ENCODE measurements around the gene GABBR2.

Gene GABBR2

DNA sequence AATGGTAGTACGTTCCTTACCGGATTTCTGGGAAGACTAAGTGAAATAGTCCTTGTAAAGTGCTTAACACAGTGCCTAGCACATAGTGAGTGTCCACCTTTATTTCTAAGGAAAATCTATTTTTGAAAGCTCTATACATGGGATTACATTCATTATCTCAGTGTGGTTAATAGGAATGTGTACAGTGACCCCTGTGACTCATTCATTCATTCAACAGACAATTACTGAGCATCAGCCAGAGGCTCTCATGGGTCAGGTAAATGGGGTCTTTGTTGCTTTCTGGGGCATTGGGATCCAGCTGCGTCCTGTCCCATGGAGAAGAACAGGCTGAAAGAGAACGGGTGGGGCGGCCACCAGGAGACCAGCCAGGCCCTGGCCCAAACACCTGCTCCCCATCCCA lies 227.1 kb downstream of the GABBR2 start:
- no peak overlapping the region for H3K4me3 ChIP-seq (ENCODE audit: low read depth, low read length)
- TF ChIP-seq, protein P1, sequence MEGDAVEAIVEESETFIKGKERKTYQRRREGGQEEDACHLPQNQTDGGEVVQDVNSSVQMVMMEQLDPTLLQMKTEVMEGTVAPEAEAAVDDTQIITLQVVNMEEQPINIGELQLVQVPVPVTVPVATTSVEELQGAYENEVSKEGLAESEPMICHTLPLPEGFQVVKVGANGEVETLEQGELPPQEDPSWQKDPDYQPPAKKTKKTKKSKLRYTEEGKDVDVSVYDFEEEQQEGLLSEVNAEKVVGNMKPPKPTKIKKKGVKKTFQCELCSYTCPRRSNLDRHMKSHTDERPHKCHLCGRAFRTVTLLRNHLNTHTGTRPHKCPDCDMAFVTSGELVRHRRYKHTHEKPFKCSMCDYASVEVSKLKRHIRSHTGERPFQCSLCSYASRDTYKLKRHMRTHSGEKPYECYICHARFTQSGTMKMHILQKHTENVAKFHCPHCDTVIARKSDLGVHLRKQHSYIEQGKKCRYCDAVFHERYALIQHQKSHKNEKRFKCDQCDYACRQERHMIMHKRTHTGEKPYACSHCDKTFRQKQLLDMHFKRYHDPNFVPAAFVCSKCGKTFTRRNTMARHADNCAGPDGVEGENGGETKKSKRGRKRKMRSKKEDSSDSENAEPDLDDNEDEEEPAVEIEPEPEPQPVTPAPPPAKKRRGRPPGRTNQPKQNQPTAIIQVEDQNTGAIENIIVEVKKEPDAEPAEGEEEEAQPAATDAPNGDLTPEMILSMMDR (IDR thresholded peaks at IDR 0.05; ENCODE audit: low read depth, low read length, missing control alignments): no peak
- no peak for DNase-seq (ENCODE audit: low read depth)

DNA sequence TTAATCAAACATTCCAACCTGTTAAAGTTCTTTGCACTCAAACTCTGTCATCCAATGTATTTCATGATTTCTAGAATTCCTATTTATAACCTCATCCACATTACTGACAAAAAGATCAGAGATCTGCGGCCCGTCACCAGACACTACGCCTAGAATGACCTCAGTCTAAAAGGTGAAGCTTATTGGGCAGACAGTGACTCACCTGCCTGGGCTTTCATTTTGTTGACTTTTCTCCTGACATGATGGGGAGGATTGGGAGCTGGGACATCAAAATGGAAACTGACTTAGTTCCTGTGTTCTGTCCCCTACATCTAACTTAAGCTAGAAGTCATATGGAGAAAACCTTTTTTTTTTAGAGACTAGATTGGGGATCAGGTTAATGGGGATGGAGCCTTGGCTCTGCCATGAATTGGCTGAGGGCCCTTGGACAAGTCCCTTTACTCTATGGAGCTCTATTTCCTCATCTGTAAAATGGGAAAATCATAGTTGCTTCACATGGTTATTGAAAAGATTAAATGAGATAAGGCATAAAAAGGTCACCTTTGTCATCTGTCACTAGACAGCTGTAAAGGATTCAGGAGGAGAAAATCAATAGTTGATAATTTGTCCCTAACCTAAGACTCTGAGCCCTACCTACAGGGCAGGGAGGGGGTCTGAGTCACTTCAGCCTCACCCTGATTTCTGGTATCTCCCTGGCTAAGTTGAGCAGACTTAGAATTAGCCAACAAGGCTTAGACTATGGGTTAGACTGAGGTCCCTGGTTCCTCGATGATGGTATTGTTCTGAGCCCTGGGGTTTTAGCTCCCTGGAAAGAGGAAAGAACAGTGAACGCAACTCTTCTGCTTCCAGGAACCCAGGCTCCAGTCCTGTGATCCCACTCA lies 228.5 kb downstream of the GABBR2 start:
- TF ChIP-seq, protein P1 (IDR thresholded peaks at IDR 0.05; ENCODE audit: low read depth, low read length, missing control alignments): no peak
- no peak overlapping the region for H3K4me3 ChIP-seq (ENCODE audit: low read depth, low read length)
- no peak for DNase-seq (ENCODE audit: low read depth)

DNA sequence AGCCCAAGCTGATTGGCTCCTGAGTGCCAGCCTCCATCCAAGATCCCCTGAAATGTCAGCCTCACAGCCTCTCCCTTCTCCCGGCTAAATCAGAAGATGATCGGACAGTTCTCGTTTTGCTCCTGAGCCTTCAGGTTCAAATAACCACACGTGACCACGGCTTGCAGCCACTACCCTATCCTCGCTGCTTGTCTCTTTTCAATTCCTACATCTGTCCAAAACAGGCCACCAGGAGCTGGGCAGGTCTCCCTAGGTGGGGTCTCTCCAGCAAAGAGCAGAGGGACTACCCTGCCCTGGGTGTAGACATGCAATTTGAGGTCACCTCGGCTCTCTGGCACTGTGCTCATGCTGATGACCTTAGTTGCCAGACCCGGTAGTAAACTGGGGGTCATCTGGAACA lies 229.3 kb downstream of the GABBR2 start:
- TF ChIP-seq, protein P1 (IDR thresholded peaks at IDR 0.05; ENCODE audit: low read depth, low read length, missing control alignments): no peak
- DNase-seq (ENCODE audit: low read depth): no peak
- H3K4me3 ChIP-seq (ENCODE audit: low read depth, low read length): no peak overlapping the region

DNA sequence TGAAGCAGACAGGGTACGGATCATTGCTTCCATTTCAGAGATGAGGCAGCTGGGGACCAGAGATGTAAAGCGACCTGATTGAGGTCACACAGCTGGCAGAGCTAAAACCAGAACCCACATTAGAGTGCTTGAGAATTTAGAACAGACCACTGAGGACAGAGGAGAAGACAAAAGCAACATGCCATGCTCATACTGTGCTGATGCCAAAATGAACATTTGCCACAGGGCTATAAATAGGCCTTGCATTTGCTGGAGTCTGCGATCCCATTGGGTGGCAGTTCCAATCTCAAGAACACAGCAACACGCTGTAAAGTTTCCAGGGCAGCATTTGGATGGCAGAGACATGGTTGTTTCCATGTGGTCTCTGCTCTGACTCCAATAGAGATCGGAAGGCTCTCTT lies 230.9 kb downstream of the GABBR2 start:
- H3K4me3 ChIP-seq (ENCODE audit: low read depth, low read length): no peak overlapping the region
- DNase-seq (ENCODE audit: low read depth): no peak
- TF ChIP-seq, protein P1 (IDR thresholded peaks at IDR 0.05; ENCODE audit: low read depth, low read length, missing control alignments): no peak

DNA sequence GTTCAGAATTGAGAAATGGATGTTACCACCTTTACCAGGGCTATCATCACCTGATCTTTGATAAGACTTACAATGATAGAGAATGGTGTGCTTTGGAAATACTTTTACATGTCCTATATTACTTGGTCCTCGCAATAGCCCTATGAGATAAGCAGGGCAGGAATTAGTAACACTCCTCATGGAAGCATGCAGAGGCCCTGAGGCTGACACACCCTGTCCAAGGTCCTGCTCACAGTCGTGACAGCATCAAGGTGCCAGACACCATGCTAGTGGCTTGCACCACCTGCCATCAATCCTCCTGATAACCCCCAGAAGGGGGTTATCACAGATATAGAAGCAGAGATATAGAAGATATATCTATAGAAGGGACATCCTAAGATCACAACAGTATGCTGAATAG lies 236.5 kb downstream of the GABBR2 start:
- DNase-seq (ENCODE audit: low read depth): no peak
- TF ChIP-seq, protein P1 (IDR thresholded peaks at IDR 0.05; ENCODE audit: low read depth, low read length, missing control alignments): no peak
- no peak overlapping the region for H3K4me3 ChIP-seq (ENCODE audit: low read depth, low read length)

DNA sequence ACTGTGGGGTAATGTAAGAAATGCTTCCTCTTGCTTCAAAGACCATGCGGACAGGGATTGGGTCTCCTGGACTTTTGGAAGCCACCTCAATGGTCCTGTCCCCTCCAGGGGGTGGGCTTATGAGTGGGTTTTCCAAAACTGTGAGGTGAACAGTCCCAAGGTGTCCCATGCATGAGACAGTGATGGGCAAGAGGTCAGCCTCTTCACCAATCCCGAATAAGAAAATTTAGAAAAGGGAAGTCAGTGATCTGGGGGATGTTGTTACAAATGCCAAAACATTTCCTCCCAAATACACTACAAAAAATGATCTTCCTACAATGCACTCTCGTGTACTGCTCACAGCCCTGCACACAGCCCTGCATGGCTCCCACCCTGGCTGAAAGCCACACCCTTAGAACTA lies 237.6 kb downstream of the GABBR2 start:
- no peak for DNase-seq (ENCODE audit: low read depth)
- TF ChIP-seq, protein P1 (IDR thresholded peaks at IDR 0.05; ENCODE audit: low read depth, low read length, missing control alignments): no peak
- no peak overlapping the region for H3K4me3 ChIP-seq (ENCODE audit: low read depth, low read length)
